ENCODE measurements around the gene MFGE8.

The MFGE8 gene, protein sequence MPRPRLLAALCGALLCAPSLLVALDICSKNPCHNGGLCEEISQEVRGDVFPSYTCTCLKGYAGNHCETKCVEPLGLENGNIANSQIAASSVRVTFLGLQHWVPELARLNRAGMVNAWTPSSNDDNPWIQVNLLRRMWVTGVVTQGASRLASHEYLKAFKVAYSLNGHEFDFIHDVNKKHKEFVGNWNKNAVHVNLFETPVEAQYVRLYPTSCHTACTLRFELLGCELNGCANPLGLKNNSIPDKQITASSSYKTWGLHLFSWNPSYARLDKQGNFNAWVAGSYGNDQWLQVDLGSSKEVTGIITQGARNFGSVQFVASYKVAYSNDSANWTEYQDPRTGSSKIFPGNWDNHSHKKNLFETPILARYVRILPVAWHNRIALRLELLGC

GRCh38 chr15:88913017-88913849 is at the start of gene MFGE8:
TSS of gene MFGE8 (minus strand) at chr15:88913379. CDS start at chr15:88913319, 60 bp downstream.
- TF ChIP-seq, protein P1, sequence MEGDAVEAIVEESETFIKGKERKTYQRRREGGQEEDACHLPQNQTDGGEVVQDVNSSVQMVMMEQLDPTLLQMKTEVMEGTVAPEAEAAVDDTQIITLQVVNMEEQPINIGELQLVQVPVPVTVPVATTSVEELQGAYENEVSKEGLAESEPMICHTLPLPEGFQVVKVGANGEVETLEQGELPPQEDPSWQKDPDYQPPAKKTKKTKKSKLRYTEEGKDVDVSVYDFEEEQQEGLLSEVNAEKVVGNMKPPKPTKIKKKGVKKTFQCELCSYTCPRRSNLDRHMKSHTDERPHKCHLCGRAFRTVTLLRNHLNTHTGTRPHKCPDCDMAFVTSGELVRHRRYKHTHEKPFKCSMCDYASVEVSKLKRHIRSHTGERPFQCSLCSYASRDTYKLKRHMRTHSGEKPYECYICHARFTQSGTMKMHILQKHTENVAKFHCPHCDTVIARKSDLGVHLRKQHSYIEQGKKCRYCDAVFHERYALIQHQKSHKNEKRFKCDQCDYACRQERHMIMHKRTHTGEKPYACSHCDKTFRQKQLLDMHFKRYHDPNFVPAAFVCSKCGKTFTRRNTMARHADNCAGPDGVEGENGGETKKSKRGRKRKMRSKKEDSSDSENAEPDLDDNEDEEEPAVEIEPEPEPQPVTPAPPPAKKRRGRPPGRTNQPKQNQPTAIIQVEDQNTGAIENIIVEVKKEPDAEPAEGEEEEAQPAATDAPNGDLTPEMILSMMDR (IDR thresholded peaks at IDR 0.05; ENCODE audit: low read depth, low read length, missing control alignments), result no peak
- H3K4me3 ChIP-seq (replicated peaks; ENCODE audit: low read depth, low read length), result peak within 1 kb of the TSS; percentile 57
- no peak for DNase-seq (ENCODE audit: extremely low read depth, low read depth)

DNA sequence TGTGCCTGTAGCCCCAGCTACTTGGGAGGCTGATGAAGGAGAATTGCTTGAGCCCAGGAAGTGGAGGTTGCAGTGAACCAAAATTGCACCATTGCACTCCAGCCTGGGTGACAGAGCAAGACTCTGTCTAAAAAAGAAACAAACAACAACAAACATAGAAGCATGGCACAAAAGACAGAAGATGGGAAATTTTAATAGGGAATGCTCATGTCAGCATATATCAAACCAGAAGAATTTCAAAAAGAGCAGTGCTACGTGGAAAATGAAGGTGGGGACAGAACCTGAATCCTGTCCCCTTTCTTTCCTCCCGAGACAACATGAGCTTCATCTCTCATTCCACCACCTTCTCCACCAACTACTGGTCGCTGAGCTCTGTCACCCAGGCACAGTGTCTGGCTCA is 46.3 kb upstream of the MFGE8 start:
- H3K4me3 ChIP-seq (replicated peaks; ENCODE audit: low read depth, low read length), result no peak overlapping the region
- no peak for DNase-seq (ENCODE audit: extremely low read depth, low read depth)
- TF ChIP-seq, protein P1 (IDR thresholded peaks at IDR 0.05; ENCODE audit: low read depth, low read length, missing control alignments), result no peak

- no peak overlapping the region for H3K4me3 ChIP-seq (replicated peaks; ENCODE audit: low read depth, low read length)
- TF ChIP-seq, protein P1 (IDR thresholded peaks at IDR 0.05; ENCODE audit: low read depth, low read length, missing control alignments), result no peak
- DNase-seq (ENCODE audit: extremely low read depth, low read depth), result no peak
These were observed 43.7 kb upstream of the MFGE8 start for GRCh38 chr15:88956906-88957305.

GRCh38 chr15:88956263-88956662 is 43.1 kb upstream of the MFGE8 start:
- TF ChIP-seq, protein P1 (IDR thresholded peaks at IDR 0.05; ENCODE audit: low read depth, low read length, missing control alignments), result no peak
- no peak for DNase-seq (ENCODE audit: extremely low read depth, low read depth)
- no peak overlapping the region for H3K4me3 ChIP-seq (replicated peaks; ENCODE audit: low read depth, low read length)

GRCh38 chr15:88954431-88955277 is 41.5 kb upstream of the MFGE8 start:
- TF ChIP-seq, protein P1 (IDR thresholded peaks at IDR 0.05; ENCODE audit: low read depth, low read length, missing control alignments), result no peak
- no peak for DNase-seq (ENCODE audit: extremely low read depth, low read depth)
- no peak overlapping the region for H3K4me3 ChIP-seq (replicated peaks; ENCODE audit: low read depth, low read length)

DNA sequence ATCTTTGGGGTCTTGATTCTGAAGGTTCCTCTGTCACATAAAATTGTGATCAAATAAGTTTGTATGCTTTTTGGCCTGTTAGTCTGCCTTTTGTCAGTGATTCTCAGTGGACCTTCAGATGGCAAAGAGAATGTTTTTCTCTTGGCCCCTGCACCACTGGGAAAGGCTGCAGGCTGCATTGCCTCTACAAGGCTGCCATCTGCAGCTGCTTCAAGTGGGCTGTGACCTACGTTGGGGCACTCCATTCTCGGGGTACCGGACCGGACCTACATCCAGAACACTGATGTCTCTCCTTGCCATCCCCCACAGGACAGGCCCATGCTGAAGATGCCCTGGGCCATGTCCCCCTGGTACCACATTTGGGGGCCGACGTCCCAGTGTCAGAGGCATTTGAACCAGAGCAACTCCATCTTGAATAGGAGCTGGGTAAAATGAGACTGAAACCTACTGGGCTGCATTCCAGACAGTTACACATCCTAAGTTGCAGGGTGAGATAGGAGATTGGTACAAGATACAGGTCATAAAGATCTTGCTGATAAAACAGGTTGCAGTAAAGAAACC is 37.5 kb upstream of the MFGE8 start:
- TF ChIP-seq, protein P1 (IDR thresholded peaks at IDR 0.05; ENCODE audit: low read depth, low read length, missing control alignments), result no peak
- H3K4me3 ChIP-seq (replicated peaks; ENCODE audit: low read depth, low read length), result no peak overlapping the region
- DNase-seq (ENCODE audit: extremely low read depth, low read depth), result no peak

Data from HFF-Myc (cell line).